ENCODE data around the gene ADCK1.

GRCh38 chr14:77761205-77761931 is 38.5 kb upstream of the ADCK1 start:
- TF ChIP-seq POLR2A (IDR thresholded peaks at IDR 0.05) (no peak), CTCF (IDR thresholded peaks at IDR 0.05) (peak in 1 of 7 experiments; percentile 11), POLR2AphosphoS5 (IDR thresholded peaks at IDR 0.05) (no peak)
